Hypothalamus (tissue), 51 donors: ENCODE data around the gene TAF1A.

Experiments used
- DNase-seq, 51 donors: peaks; one replicate each; lab custom pipeline; 2025; lab: John Stamatoyannopoulos, UW

Gene TAF1A

GRCh38 chr1:222601257-222601656 lies 11.5 kb upstream of the TAF1A start:
- no peak for DNase-seq

- no peak for DNase-seq
Observed at GRCh38 chr1:222600281-222600680, 10.5 kb upstream of the TAF1A start.

GRCh38 chr1:222596696-222597095 lies 7.0 kb upstream of the TAF1A start:
- DNase-seq = no peak

- DNase-seq = no peak
Observed at GRCh38 chr1:222594789-222595188, 5.1 kb upstream of the TAF1A start.

GRCh38 chr1:222592171-222592570 lies 2.4 kb upstream of the TAF1A start:
- peak in 1 of 51 donors; percentile 3 for DNase-seq

- no peak for DNase-seq
Observed at GRCh38 chr1:222588135-222588534, 1.6 kb downstream of the TAF1A start.

- no peak for DNase-seq
Observed at GRCh38 chr1:222586842-222587241, 2.9 kb downstream of the TAF1A start.

- DNase-seq = no peak
Observed at GRCh38 chr1:222583079-222583478, 6.7 kb downstream of the TAF1A start.

- DNase-seq = no peak
Observed at GRCh38 chr1:222582099-222582774, 7.5 kb downstream of the TAF1A start.

- no peak for DNase-seq
Observed at GRCh38 chr1:222579316-222579715, 10.4 kb downstream of the TAF1A start.

GRCh38 chr1:222570837-222571236 lies 18.9 kb downstream of the TAF1A start:
- DNase-seq = no peak

- DNase-seq = no peak
Observed at GRCh38 chr1:222561656-222562055, 28.1 kb downstream of the TAF1A start.

- no peak for DNase-seq
Observed at GRCh38 chr1:222557574-222557973, 32.2 kb downstream of the TAF1A start.

GRCh38 chr1:222557148-222557547 lies 32.6 kb downstream of the TAF1A start:
- no peak for DNase-seq

- DNase-seq = no peak
Observed at GRCh38 chr1:222555992-222556615, 33.6 kb downstream of the TAF1A start.

- no peak for DNase-seq
Observed at GRCh38 chr1:222554177-222554576, 35.6 kb downstream of the TAF1A start.

GRCh38 chr1:222552882-222553281 lies 36.9 kb downstream of the TAF1A start:
- no peak for DNase-seq

- no peak for DNase-seq
Observed at GRCh38 chr1:222547944-222548671, 41.6 kb downstream of the TAF1A start, which contains the start of gene HHIPL2. TSS of gene HHIPL2 (minus strand) at chr1:222548104. CDS start at chr1:222548044, 60 bp downstream.

- DNase-seq = no peak
Observed at GRCh38 chr1:222547260-222547614, 42.5 kb downstream of the TAF1A start.

GRCh38 chr1:222546548-222547259 lies 43.0 kb downstream of the TAF1A start:
- peak in 1 of 51 donors; percentile 6 for DNase-seq

GRCh38 chr1:222546091-222546490 lies 43.6 kb downstream of the TAF1A start:
- DNase-seq = no peak
